Measurements from ENCODE around the gene SGPP2.
"Not testable (repeated sequence)": the region's sequence is repeated elsewhere in the genome, so short reads cannot be mapped to it uniquely, and the experiment has no call there.

SGPP2 gene

GRCh38 chr2:222424729-222425671 is 657 bp downstream of the SGPP2 start:
- DNase-seq (ENCODE audit: low read depth in 2 of 3, low spot score in 2 of 3) = no peak

DNA sequence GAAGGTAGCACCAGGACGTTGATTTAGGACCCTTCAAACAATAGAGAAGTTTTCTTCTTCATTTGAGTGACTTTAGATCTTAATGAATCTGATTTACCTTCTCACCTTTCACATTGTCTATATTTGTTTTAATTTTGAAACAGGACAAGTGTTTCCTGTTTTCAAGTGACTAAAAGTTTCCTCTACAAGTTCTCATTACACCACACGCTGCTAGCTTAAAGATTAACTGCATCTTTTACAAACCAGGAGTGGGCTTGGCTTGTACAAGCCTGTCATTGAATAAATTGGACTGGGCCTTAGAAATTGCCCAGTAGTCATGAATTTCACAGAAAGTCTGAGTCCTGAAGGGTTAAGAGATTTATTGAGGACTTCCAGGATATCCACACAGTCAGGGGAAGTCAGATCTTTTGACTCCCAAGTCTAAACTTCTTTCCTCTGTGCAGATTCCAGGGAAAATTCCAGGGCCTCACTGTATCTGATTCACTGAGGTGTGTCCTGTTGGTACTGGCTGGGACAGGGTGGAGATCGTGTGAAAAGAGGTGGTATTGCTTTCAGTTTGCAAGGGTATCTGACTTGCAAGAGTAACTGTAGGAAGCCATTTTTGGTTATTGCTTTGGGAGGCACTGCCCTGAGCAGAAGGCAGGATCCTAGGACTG is 3.4 kb downstream of the SGPP2 start:
- DNase-seq (ENCODE audit: low read depth in 2 of 3, low spot score in 2 of 3) = no peak

DNA sequence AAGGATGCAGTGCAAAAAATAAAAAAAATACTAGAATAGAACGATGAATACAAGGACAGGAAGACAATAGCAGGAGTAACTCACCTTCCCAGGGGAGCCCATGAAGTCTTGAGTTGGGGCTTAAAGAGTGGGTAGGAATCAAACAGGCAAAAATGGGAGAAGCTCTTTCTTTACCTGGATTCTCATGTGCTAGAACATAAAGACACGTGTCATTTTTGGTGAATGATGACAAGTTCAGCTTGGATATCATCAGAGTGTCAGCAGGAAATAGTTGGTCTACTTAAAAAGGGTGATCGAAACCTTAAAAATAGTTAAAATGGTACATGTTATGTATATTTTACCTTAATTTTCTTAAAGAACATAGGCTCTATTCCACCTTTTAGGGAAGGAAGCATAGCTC is 5.7 kb downstream of the SGPP2 start:
- DNase-seq (ENCODE audit: low read depth in 2 of 3, low spot score in 2 of 3) = no peak

GRCh38 chr2:222430681-222431080 is 6.3 kb downstream of the SGPP2 start:
- DNase-seq (ENCODE audit: low read depth in 2 of 3, low spot score in 2 of 3) = no peak

DNA sequence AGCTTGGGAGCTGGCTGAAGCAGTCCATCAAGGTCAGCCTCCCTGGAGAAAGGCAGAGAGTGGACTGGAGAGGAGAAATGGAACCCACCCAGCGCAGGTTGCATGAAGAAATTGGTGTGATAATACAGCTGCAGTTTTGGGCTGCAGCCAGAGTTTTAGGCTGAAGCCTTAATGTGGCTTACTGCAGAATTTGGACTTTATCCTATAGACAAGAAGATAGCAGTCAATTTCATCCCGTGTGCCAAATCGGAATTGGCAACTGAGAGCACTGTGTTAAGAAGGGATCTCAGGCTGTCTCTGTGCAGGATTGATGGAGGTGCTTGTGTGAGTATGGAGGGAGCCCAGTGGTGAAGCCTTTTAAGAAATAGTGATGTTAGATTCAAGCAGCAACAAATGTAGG is 7.5 kb downstream of the SGPP2 start:
- no peak for DNase-seq (ENCODE audit: low read depth in 2 of 3, low spot score in 2 of 3)

DNA sequence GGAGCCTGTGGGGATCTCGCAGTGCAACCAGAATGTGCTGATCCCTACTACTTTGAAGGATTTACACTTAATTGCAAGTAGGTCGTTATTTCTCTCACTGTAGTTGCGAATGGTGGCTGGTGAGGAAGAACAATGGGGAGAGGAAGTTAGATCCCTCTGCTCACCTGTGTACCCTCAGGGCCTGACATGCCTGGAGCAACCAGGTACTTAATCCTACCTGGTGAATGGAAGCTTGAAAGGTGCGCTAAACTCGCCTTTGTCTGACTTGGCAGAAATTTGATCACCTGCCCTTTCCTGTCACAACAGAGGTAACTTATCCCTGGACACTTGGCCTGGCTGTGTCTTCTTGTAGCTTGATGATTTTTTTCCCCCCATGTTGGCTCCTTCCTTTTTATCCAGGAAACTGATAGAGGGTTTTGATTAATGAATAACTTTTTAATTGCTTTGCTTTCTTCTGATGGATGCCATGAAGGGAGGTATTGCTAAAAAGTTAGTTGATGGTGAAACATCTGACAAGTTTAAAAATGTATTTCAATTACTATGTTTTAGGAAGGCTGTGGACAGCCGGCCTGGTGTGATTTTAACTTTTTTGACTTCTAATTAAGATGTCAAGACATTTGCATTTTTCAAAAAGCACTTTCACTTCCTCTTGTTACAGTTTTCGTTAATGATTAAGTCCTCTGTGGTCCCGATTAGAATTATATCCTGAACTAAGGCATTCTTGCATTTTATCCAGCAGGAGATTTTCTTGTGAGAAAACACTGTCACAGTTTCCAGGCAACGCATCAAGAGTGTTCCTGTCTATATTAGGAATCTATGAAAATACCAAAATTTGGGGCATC is 9.2 kb downstream of the SGPP2 start:
- DNase-seq (ENCODE audit: low read depth in 2 of 3, low spot score in 2 of 3) = no peak

GRCh38 chr2:222434204-222434603 is 9.9 kb downstream of the SGPP2 start:
- no peak for DNase-seq (ENCODE audit: low read depth in 2 of 3, low spot score in 2 of 3)

DNA sequence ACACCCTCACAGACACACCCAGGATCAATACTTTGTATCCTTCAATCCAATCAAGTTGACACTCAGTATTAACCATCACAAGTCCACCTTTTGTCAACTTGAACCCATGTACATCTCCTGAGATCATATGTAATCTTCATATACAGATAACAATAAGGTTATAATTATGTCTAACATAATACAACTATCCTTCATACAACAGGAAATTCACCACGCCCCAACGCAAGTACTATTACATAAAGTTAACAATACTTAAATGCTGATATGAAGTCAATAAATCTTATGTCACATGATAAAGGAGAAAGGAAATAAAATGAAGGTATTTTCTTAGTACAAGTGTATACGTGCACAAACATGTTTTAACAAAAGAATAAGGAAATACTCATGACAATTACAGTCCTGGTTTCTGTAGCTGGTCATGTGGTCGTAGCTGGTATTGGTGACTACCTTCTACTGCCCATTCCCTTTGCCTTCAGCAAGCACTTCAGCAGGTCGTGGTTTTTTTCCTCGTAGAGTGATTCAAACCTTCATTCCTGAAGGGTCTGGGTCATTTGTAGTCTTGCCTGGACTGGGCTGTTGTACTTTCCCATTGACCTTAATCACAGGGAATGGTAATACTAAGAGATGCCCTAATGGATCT is 11.2 kb downstream of the SGPP2 start:
- not testable (repeated sequence) for DNase-seq (ENCODE audit: low read depth in 2 of 3, low spot score in 2 of 3)

DNA sequence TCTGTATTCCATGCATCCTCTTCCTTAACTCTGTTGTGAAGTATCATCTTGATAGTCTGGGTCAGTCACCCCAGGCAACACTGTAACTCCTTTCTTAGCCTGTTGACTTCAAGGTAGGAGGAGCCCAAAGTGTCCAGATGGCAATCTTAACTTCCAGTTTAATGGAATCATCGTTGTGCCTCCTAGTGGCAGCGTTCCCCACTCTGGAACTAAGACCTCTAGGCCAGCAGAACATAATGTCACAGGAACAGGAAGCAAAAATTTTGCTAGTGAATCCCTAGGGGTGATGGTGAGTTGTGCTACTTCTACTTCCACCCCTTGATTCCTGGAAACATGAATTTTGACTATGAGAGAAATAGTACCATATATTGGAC is 11.7 kb downstream of the SGPP2 start:
- no peak for DNase-seq (ENCODE audit: low read depth in 2 of 3, low spot score in 2 of 3)

DNA sequence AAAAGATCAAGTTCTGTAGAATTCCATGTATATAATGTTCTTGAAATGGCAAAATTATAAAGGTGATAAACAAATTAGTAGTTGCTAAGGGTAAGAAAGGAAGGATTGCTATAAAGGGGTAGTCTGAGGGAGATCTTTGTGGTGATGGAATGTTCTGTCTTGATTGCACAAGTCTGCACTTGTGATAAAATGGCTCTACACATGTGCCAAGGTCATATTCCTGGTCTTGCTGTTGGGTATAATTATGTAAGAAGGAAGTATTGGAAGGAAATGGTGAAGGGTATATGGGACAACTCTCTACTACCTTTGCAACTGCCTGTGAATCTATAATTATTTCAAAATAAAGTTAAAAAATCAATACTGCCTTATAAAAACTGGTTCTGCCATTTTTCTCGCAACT is 15.3 kb downstream of the SGPP2 start:
- no peak for DNase-seq (ENCODE audit: low read depth in 2 of 3, low spot score in 2 of 3)

DNA sequence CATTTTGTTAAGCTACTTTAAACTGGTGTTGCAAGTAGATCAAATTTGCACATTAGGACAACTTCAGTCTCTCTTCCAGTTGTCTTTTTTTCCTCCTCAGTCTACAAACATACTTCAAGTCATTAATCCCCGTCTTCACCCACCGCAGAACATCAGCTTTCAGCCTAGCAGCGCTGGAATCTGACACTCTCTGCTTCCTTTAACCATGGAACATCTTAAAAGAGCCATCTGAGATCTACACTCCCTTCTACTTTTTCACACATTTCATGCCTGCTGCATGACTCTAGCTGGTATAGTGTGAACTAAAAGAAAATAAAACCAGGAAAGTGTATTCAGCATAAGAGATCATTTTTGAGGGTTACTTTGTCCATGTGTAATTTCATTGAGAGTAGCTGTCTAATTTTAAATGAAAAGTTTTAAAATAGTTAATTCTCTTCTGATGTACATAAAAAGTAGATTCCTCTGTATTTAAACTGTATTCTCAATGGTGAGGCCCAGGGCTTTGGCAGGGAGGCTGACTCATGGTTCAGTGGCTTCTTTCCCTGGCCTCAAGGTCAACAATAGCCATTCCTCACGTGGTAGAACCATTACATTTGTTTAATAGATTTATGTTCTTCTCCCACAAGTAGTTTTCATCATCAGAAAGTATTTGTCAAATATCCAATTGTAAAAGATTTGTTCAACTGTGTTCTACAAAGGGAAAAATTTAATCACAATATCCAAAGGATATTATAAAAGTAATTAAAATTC is 16.5 kb downstream of the SGPP2 start:
- no peak for DNase-seq (ENCODE audit: low read depth in 2 of 3, low spot score in 2 of 3)

DNA sequence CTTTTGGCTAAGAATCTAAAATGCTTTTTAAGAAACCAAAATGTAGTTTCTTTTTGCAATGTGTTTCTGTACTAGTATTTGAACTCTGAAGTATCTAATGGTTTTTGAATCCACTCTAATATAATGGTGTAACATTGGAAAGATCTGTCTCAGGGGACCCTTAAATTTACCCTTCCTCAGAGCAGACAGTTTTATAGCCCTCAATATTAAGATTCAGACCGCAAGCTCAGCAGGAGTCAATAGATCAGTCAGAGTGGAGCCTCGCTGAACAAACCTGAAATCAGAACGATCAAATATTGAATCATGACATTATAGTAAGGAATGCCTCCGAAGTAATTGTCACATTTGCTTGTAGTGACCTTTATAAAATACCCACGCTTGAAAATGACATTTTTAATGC is 18.3 kb downstream of the SGPP2 start:
- no peak for DNase-seq (ENCODE audit: low read depth in 2 of 3, low spot score in 2 of 3)

DNA sequence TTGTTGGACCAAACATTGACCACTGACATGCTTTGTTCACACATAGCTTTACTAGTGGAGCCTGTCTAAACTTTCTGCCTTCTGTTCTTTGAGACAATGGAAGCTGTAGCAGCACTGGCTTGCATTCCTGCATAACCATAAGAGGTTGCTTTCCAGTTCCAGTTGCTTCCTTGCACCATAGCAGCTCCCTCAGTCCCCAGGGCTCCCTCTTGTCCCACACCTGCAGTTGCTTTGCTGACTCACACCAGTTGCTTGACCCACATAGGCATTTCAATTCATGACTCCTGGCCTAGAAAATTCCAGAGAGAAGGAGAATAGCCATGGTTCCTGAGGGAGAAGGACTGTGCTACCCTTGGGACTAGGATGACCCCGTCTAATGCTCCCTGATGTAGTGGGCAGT is 20.9 kb downstream of the SGPP2 start:
- DNase-seq (ENCODE audit: low read depth in 2 of 3, low spot score in 2 of 3) = no peak

DNA sequence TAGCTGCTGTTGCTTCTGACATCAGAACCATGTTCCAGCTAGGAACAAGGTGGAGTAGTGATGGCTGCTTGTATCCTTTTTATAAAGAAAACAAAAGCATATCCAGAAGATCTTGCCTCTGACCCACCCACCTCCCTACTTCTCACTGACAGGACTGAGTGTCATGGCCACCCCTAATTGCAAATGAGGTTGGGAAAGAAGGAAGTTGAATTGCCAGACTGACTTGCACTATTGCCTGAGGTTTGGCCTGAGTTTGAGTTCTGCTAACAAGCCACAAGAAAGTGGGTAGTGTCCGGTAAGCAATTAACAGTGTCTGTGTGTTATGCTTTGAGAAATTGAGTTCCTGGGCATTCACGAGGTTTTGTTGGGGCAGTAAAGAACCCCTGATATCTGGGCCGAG is 22.8 kb downstream of the SGPP2 start:
- no peak for DNase-seq (ENCODE audit: low read depth in 2 of 3, low spot score in 2 of 3)

DNA sequence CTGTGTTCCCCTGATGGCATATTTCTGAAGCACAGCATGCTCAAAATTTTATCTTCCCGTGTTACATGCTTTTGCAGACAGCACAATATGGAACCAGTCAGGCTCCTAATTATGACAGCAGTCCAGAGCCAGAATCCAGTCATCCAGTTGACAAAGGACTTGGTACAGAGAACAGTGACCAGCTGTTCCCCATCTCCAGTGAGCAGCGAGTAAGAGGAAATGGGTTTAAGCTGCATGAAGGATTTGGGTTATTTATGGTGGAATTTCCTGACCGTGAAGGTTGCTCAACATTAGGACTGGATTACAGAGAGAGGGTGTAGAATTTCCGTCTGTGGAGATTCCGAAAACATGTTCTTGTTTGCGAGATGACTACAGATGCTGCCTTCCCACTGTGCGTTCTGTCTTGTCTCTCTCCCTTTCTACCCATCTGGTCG is 24.4 kb downstream of the SGPP2 start:
- no peak for DNase-seq (ENCODE audit: low read depth in 2 of 3, low spot score in 2 of 3)

DNA sequence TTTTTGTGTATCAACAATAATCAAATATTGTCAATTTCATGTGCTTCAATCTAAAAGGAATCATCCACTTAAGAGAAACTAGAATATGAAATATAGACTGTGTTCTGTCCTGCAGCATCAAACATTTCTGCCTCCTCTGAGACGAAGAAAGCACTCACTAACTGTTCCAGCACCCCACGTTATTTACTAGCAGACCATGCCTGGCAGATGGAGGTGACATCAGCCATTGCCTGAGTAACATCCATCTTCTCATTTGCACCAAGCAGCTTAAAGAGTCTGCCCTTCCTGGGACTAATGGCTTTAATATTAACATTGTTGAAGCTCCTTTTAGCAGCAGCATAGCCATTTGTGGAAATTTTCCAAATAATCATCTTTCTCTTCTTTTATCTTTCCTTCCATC is 25.7 kb downstream of the SGPP2 start:
- no peak for DNase-seq (ENCODE audit: low read depth in 2 of 3, low spot score in 2 of 3)

- no peak for DNase-seq (ENCODE audit: low read depth in 2 of 3, low spot score in 2 of 3)
Observed at GRCh38 chr2:222451224-222451674, 26.9 kb downstream of the SGPP2 start.

GRCh38 chr2:222452422-222452950 is 28.1 kb downstream of the SGPP2 start:
- no peak for DNase-seq (ENCODE audit: low read depth in 2 of 3, low spot score in 2 of 3)

DNA sequence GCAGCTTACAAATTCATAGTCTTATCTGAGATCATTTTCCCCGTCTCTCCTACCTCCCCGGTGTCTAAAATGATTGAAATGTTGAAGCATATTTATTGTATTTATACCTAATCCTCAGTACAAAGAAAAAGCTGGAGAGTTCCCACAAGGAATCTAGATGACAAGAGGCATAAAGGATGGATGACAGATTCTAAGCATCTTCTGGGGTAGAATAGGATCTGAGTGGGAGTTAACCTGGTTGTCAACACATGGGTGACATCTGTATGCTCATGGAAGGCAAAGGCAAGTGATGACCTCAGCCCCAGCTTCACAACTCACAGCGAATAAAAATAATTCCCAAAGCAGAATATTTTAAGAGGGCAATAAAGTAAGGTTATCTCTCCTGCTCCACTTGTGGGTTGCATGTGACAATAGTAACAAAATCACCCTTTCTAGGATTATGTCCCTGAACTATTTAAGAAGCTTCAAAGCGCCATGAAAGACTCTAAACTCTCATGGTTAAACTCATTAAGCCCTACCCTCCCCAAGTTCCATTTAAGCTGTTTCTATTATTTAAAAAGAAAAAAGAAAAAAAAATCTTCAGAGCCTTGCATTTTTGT is 32.2 kb downstream of the SGPP2 start:
- no peak for DNase-seq (ENCODE audit: low read depth in 2 of 3, low spot score in 2 of 3)

GRCh38 chr2:222459983-222460382 is 35.6 kb downstream of the SGPP2 start:
- no peak for DNase-seq (ENCODE audit: low read depth in 2 of 3, low spot score in 2 of 3)
